Metanephros (tissue), 2 donors: ENCODE measurements around the gene IGFBP1. TPM values are rescaled to one million over a fixed set of nuclear protein-coding genes. Genes with fewer than 3 reads are reported as not detected.

Experiments used
- small RNA-seq: library from RNA; depleted of rRNA; stranded (forward); fragments of <200 nt; gene quantifications from one replicate; pipeline ENCODE3, GENCODE V24; 2014; ENCODE audit warnings: low replicate concordance
- total RNA-seq: library from RNA; depleted of rRNA; stranded (reverse); fragments of >200 nt; gene quantifications from one replicate; pipeline ENCODE4 v1.2.3, GENCODE V29; 2014

The IGFBP1 gene
- total RNA-seq: 0.82 TPM

GRCh38 chr7:45888185-45888992, at the start of gene IGFBP1:
Gene IGFBP1, plus strand, starts transcription at chr7:45888488. Its CDS starts 165 bp downstream, at chr7:45888653.

GRCh38 chr7:45873035-45873354, 15.3 kb upstream of the IGFBP1 start, which contains the start of gene CCDC201:
Gene CCDC201, minus strand, starts transcription at chr7:45873082. Its CDS starts 75 bp downstream, at chr7:45873007.

DNA sequence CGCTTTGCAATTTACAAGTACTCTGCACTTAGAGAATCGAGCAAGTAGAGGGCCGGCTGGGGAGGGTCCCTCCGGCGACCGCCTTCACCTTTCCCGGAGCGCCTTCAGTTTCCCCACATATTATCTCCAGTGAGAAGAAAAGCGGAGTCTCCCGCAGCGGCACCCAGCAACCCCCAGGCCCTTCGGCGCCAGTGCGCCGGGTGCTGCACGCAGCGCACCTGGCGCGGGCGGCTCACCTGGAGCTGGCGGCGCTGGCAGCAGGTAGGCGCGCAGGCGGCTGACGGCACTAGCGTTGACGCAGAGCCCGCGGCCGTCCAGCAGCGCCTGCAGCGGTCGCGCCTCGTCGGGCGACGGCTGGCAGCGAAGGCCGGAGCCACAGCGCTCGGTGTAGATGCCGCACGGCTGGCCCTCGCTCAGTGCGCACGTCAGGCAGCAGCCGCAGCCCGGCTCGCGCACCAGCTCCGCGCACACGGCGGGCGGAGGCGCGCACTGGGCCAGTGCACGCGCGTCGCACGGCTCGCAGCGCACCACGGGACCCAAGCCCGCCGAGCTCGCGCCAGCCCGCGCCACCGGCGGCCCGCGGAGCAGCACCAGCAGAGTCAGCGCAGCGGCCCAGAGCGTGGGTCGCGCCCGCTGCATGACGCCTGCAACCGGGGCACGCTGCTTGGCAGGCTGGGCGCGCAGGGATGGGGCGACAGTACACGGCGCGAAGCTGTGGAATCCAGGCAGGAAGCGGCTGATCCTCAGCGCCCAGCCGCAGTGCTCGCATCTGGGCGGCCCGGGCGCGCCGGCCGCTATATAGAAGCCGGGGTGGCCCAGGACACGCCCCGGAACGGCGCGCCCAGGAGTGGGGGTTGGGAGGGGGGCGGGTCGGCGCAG, 32.5 kb downstream of the IGFBP1 start, which contains the start of gene IGFBP3:
IGFBP3 (minus strand) TSS at position 771 of the 879 bp plus-strand sequence; CDS start at position 639, 132 bp downstream.

Small RNA genes within 50 kb of the gene (small RNA-seq; reads per million reads assigned to genes)
- not detected for gene RNU6-326P

Other genes with a start within 250 kb of the IGFBP1 start
- not detected for gene CCDC201, start 15.4 kb upstream of the IGFBP1 start, total RNA-seq
- 196 TPM for gene IGFBP3, start 32.8 kb downstream of the IGFBP1 start, total RNA-seq